ENCODE measurements around the gene MAPK13.
"Not testable (repeated sequence)": the region's sequence is repeated elsewhere in the genome, so short reads cannot be mapped to it uniquely, and the experiment has no call there.

The MAPK13 gene

DNA sequence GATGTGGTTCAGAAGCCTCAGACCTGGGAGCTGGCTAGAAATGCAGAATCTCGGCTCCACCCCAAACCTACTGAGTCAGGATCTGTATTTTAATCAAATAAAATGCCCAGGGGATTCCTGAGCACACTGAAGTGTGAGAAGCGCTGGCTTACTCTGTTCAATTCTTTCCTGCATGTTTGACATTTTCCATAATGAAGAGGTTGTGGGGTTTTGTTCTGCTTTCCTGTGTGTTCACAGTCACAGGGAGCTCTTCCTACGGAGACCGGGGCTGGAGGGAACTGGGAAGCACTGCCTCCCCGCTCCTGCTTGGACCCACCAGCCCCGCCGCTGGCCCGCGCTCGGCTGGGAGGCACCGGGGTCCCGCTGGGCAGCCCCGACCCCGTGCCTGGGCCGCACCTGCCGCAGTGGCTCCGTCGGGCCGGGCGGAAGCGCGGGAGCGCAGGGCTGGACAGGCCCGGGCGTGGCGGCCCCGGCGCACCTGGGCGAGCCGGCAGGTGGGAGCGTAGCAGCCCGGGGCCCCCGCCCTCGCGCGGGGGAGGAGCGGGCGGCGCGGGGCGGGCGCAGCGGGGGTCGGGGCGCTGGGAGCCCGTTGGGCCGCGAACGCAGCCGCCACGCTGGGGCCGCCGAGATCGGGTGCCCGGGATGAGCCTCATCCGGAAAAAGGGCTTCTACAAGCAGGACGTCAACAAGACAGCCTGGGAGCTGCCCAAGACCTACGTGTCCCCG lies at the start of gene MAPK13:
TSS of gene MAPK13 (plus strand) at position 573 of the 726 bp plus-strand sequence. CDS start at position 643, 70 bp downstream.
- DNase-seq (ENCODE audit: low spot score) = no peak

DNA sequence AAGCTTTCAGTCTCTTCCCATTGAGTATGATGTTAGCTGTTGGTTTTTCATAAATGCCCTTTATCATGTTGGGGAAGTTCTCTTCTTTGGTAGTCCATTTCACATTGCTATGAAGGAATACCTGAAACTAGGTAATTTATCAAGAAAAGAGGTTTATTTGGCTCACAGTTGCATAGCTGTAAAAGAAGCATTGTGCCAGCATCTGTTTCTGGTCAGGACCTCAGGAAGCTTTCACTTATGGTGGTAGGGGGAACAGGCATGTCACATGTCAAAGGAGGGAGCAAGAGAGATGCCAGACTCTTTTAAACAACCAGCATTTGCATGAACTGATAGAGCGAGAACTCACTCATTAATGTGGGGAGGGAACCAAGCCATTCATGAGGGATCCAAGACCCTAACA lies 48.0 kb upstream of the MAPK13 start:
- no peak for DNase-seq (ENCODE audit: low spot score)

DNA sequence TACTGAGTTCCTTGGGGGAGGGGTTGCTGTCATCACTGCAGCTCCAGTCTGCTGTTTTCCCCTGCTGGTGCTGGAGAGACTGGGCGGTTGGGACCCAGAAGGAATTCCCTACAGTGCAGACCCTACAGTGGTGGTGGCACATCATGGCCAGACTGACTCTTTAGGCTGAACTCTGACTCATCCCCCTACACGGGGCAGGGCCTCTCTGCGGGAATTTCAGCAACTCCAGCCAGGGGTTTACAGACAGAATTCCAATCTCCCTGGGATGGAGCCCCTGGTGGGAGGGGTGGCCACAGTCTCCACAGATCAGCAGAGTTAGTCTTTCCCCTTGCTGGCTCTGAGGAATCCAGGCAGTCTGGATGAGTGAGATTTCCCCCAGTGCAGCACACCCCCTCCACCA lies 46.9 kb upstream of the MAPK13 start:
- DNase-seq (ENCODE audit: low spot score) = no peak

DNA sequence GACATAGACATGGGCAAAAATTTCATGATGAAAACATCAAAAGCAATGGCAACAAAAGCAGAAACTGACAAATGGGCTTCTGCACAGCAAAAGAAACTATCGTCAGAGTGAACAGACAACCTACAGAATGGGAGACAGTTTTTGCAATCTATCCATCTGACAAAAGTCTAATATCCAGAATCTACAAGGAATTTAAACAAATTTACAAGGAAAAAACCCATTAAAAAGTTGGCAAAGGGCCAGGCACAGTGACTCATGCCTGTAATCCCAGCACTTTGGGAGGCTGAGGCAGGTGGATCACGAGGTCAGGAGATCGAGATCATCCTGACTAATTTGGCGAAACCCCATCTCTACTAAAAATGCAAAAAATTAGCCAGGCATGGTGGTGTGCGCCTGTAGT lies 42.1 kb upstream of the MAPK13 start:
- not testable (repeated sequence) for DNase-seq (ENCODE audit: low spot score)

DNA sequence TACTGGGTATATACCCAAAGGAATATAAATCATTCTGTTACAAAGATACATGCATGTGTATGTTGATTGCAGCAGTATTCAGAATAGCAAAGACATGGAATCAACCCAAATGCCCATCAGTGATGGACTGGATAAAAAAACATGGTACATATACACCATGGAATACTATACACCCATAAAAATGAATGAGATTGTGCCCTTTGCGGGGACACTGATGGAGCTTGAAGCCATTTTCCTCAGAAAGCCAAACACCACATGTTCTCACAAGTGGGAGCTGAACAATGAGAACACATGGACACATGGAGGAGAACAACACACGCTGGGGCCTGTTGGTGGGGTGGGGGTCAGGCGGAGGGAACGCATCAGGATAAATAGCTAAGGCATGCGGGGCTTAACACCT lies 41.3 kb upstream of the MAPK13 start:
- DNase-seq (ENCODE audit: low spot score) = no peak

DNA sequence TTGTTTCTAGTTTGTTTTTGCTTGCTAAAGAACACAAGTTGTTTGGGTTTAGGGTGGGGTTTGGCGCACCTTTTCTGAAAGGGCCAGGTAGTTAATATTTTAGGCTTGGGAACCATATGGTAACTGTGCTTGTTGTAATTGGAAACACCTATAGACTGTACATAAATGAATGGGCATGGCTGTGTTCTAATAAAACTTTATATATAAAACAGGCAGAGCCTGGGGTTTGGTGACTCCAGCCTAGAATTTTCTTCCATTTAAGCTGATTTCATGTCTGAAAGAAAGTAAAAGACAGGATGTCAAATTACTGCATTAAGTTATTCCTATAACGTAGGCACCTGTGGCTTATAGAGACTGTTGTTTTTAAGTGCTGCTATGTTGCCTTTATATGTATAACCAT lies 36.1 kb upstream of the MAPK13 start:
- DNase-seq (ENCODE audit: low spot score) = no peak

DNA sequence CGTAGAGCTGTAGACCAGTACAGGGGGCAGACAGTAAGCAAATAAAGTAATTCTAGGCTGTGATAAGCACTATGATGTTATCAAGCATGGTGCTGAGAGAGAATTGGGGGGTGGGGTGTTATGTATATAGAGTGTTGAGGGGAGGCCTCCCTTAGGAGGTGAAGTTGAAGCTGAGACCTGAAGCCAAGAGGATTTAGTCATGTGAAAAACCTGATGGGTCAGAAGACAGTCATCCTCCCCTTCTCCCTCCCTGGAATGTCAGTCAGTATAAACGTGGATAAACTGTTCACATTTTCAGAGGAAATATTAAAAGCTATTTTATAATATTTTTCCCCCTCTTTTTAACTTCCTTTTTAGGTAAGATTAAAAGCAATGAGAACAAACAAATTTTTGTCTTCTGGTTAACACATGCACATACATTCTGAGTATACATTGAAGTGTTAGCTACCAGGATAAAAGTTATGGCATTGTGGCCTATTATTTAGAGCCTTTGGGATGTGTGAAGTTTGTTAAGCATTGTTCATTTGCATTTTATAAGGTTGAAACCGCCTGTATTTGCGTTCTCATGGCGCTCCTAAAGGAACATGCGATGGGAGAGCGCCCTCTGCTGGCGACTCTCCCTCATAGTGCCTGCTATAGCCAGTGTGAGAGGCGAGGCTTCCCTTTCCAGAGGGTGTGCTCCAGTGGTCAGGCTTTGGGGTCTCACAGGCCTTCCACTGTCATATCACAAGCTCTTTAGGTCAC lies 35.4 kb upstream of the MAPK13 start:
- peak; percentile 57 for DNase-seq (ENCODE audit: low spot score)

DNA sequence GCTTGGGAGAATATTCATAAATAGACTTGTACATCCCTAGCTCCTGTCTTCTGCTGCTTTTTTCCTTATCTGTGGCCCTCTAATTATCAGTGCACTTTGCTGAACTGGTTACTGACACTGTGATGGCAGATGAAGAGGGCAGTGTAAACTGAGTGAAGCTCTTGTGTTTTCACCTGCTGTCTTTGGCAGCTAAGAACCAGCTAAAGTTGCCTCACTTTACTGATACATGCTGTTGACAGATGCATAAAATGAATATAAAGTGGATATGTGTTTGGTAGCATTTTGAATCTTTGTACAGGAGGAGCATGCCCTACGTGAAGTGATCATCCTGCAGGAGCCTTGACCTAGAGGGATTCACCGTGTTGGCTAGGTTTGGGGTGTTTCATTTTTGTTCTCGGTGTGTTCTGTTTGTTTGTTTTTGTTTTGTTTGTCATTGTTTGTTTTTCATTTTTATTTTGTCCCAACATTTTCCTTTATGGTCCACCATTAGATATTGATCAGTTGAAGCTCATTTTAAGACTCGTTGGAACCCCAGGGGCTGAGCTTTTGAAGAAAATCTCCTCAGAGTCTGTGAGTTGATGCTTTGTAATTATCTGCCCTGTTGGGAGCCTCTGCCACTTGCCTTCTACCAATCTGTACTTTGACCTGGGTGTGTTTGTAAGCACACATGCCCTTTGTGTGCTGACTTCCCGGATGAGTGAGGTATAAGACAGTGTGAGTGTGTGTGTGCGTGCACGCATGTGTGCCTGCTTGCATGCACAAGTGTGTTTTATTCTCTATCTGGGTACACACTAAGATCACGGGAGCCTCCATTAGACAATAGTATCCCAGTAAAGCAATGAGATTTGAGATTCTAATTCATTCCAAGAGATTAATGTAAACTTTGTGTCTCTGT lies 34.6 kb upstream of the MAPK13 start:
- no peak for DNase-seq (ENCODE audit: low spot score)

DNA sequence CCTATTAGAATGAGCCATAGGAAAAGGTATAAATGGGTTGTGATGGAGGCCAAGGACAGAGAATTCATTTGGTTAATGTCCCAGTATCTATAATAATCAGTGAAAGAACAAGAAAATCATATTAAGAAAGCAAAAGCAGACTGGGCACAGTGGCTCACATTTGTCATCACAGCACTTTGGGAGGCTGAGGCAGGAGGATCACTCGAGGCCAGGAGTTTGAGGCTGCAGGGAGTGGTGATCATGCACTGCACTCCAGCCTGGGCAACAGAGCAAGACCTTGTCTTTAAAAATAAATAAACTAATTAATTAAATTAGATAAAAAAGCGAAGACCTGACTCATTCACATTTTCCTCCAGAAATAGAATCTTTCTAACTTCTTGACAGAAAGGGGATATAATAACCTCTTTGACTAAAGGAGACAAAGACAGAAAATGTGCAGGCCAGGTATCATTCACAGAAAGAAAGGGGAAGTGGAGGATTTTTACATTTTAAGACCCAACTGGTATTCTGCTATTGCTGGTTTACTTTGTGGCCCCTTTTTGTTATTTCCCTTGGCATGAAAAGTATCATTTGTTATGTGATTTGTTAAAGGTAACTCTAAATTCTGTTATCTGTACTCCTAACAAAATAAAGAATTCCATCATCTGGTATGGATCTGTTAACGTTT lies 31.9 kb upstream of the MAPK13 start:
- DNase-seq (ENCODE audit: low spot score) = no peak

DNA sequence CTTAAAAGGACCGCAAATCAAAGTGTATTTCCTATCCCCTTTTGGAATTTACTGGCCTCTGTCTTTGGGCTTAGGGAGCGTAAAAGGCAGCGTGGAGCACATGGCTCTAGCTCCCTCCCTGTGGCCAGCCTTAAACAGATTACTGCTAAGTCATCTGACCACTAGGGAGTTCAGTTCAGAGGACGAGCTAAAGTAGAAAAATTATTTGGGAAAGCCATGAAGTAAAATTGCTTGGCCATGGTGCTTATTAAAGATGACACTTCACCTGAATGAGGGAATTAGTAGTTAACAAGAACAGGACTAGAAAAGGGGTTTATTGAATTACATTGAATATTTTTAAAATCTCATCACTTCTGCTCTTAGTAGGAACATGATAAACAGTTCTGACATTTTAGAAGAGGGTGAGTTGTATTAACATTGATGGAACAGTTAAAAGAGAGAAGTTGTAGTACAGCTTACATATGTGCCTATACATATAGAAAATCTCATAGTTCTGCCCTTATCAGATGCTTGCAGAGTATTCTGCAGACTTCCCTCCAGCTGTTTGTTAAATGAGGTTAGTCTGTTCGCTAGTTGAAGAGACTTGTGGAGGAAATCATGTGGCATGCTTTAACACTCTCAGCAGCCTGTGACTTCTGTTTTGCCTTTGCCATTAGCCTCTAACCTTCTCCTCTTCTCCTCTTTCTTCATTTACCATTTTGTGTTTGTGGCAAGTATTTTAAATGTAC lies 31.2 kb upstream of the MAPK13 start:
- DNase-seq (ENCODE audit: low spot score) = no peak

DNA sequence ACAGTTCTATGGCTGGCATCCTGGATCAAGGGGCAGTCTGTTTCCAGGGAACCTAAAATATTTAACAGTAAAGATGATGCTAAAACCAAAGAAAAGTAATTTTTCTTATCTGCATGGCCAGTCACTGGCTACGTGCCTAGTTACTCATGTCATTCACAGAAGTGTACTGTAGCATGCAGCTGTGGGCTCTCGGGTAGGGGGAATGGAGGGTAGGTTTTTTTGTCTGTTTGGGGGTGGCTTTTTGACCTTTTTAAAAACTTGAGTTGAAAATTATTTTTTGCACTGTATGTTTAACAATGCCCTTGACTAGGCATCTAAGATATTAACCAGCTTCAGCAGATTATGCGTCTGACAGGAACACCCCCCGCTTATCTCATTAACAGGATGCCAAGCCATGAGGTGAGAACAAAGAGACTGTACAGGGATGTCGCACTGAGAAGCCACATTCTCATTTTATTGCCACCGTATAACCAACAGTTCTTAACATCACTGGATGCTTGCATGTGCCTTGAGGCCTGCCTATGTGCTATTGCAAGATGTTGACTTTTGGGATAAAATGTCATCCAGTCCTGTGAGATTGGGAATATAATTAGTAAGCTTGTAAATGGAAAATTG lies 30.3 kb upstream of the MAPK13 start:
- DNase-seq (ENCODE audit: low spot score) = no peak

DNA sequence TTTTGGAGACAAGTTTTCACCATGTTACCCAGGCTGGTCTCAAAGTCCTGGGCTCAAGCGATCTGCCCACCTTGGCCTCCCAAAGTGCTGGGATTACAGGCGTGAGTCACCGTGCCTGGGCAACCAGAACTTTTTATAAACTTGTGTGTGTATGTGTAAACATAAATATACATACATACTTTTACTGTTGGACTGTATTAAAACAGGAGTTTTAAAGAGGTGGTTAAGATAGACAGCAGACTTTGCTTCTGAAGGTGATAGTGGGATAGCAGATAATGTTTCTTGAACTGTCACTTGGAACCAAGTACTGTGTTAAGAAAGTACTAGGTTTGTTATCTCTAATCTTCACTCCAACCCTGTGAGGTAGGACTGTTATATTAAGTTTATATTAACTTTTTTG lies 28.6 kb upstream of the MAPK13 start:
- DNase-seq (ENCODE audit: low spot score) = no peak

DNA sequence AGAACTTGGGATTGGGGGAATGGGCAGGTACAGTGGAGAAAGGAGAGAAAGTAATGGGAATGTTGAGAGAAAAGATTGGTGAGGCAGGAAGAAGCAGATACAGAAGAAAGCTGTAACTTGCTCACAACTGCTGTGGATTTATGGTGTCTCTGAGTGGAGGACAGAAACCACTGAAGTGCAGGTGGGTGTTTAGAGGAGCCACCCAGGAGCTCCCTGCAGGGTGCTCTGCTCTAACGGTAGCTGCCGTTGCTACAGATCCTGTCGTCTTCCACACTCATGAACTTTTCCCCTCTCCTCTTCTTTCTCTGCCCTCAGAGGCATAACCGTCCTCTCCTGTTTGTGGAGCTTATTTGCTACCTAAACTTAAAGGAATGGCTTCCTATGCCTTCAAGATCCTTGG lies 27.5 kb upstream of the MAPK13 start:
- no peak for DNase-seq (ENCODE audit: low spot score)

DNA sequence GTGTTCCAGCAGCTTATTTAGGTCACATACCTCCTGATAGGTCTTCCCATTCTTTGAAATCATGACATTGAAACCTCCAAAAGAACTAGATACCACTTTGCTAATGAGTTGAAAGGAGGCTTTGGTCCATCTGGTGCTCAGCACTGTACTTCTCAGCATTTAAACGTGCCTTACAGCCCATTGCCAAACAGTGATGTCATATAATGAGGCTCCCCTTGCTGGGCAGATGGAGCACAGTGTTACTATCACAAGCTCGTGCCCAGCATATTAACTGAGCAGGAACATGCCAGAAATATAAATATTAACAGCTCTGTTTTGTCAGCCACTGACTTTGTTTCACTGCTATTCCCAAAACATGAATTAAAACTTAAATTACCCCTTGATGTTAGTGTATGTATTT lies 25.5 kb upstream of the MAPK13 start:
- no peak for DNase-seq (ENCODE audit: low spot score)

DNA sequence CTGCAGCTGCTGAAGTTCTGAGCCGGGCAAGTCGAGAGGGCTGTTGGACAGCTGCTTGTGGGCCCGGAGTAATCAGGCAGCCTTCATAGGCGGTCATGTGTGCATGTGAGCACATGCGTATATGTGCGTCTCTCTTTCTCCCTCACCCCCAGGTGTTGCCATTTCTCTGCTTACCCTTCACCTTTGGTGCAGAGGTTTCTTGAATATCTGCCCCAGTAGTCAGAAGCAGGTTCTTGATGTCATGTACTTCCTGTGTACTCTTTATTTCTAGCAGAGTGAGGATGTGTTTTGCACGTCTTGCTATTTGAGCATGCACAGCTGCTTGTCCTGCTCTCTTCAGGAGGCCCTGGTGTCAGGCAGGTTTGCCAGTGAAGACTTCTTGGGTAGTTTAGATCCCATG lies 21.2 kb upstream of the MAPK13 start:
- no peak for DNase-seq (ENCODE audit: low spot score)

DNA sequence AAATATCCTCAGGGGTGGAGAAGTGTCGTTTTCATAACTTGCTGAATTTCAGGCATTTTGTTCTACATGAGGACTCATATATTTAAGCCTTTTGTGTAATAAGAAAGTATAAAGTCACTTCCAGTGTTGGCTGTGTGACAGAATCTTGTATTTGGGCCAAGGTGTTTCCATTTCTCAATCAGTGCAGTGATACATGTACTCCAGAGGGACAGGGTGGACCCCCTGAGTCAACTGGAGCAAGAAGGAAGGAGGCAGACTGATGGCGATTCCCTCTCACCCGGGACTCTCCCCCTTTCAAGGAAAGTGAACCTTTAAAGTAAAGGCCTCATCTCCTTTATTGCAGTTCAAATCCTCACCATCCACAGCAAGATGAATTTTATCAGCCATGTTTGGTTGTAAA lies 20.3 kb upstream of the MAPK13 start:
- DNase-seq (ENCODE audit: low spot score) = no peak

DNA sequence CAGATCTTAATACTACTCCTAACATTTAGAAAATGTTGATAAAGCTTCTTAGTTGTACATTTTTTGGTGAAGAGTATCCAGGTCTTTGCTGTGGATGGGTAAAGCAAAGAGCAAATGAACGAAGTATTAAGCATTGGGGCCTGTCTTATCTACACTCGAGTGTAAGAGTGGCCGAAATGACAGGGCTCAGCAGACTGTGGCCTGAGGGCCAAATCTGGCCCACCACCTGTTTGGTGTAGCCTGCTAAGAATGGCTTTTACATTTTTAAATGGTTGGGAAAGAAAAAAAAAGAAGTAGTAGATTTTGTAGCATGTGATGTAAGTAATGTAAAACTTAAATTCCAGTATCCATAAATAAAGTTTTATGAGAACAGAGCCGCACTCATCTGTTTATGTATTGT lies 19.4 kb upstream of the MAPK13 start:
- DNase-seq (ENCODE audit: low spot score) = no peak

DNA sequence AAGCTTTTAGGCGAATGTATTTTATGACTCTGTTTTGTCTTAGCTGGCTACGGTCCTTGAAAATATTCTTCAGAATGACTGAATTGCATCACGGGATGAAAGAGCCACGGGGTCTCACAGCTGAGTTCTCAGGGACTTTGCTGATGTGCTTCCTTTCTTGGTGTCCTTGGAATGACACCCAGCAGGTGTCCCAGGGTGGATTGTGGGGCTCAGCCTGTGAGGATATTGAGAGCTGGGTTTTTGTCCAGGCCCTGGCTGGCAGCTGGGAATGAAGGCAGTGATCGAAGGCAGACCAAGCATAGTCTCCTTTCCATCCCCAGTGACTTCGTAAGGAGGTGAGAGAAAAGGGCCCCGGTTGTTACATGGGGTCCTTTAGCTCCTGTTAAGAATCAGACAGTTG lies 18.8 kb upstream of the MAPK13 start:
- DNase-seq (ENCODE audit: low spot score) = no peak

DNA sequence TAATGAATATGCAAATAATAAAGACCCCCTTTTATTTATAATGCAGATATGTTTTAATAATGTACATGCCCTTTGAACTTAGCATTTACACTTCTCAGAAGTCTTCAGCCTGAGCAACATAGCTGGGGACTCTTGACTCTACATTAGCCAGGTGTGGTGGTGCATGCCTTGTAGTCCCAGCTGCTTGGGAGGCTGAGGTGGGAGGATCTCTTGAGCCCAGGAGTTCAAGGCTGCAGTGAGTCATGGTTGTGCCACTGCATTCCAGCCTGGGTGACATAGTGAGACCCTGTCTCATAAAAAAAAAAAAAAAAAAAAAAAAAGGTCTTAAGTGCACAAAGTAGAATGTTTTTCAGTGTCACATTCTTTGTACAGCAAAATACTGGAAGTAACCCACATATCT lies 17.3 kb upstream of the MAPK13 start:
- no peak for DNase-seq (ENCODE audit: low spot score)

DNA sequence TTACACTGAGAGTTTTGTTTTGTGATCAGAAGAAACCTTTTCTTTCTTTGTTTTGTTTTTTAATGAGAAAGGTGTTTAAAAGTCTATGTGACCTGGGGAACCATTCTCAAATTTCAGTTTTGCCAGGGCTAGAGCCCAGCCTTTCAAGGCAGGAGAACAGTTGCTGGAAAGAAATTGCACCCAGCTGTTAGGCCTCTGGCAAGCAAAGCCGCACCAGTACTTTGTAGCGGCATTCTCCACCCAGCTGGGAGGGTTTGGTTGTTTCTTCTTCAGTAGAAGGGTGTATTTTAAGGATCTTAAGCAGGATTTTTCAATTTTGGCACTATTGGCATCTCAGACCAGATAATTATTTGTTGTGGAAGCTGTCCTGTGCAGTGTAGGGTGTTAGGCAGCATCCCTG lies 16.6 kb upstream of the MAPK13 start:
- no peak for DNase-seq (ENCODE audit: low spot score)

DNA sequence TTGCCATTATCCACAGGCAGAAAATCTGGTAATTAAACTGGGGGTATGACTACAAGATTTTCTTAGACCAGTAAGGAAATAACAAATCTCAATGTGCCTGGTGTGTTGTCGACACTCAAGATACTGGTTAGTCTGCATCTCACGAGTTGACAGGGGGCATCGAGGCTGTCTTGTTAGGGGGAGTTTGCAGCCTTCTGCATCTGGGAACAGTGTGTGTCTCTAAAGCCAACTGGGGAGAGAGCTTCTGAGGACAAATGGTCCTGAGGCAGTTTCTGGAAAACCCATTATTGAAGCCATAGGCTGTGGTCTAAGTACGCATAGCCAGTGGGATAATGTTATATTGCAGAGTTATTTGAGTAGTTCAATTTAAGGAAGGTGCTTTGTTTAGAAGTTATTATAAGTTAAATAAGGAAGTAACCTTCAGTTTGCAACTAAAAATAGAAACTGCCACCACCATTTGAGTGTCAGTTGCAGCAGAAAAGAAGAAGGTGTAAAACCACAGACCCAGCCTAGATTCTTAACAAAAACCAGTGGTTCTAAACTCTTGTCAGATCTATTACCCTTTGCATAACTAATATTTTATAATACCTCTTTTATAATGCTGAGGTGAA lies 15.4 kb upstream of the MAPK13 start:
- DNase-seq (ENCODE audit: low spot score) = no peak

Data from hepatic stellate cell (primary cell).